ENCODE measurements around the gene IL32.

DNA sequence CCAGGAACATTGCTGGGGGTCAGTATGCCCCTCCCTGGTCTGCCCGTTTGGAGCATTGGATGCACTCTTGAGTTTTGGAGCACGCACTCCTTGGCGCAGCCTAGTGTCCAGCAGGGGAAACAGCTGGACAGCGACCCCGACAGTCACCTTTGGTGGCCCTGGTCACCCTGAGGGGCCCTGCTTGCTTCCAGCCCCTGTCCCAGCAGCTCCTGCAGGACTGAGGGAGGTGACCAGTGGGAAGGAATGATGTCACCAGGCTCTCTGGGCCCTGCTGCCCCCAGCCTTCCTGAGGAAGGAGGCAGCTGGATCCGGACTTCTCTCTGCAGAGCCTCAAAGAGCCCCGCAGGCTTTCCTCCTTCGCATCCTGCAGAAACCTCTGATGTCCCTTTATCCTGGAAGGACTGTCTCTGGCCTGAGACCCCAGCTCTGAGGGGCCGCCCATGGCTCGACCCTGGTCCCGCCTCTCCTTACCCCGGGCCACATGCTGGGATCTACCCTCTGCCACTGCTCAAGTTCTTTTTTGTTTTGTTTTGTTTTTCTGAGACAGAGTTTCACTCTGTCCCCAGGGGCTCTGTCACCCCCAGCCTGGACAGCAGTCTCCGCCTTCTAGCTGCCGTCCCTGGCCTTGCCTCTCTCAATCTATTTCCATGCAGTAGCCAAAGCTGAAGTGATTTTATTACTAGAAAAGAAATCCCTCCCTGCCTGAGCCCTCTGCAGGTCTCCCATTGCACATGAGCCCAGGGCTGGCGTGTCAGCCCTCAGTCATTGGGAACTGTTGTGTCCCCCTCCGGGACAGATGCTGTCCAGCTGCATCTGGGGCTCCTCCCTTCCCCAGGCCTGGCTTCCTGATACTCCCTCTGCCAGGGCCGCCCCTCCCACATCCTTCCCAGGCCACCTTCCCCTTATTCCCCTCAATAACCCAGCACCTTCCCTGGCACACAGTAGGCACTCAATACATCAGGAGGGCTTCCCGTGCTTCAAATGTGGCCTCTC lies 22.1 kb downstream of the IL32 start:
- TF ChIP-seq, protein P1, sequence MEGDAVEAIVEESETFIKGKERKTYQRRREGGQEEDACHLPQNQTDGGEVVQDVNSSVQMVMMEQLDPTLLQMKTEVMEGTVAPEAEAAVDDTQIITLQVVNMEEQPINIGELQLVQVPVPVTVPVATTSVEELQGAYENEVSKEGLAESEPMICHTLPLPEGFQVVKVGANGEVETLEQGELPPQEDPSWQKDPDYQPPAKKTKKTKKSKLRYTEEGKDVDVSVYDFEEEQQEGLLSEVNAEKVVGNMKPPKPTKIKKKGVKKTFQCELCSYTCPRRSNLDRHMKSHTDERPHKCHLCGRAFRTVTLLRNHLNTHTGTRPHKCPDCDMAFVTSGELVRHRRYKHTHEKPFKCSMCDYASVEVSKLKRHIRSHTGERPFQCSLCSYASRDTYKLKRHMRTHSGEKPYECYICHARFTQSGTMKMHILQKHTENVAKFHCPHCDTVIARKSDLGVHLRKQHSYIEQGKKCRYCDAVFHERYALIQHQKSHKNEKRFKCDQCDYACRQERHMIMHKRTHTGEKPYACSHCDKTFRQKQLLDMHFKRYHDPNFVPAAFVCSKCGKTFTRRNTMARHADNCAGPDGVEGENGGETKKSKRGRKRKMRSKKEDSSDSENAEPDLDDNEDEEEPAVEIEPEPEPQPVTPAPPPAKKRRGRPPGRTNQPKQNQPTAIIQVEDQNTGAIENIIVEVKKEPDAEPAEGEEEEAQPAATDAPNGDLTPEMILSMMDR (IDR thresholded peaks at IDR 0.05) = no peak
- TF ChIP-seq POLR2A (IDR thresholded peaks at IDR 0.05) (no peak), POLR2AphosphoS5 (IDR thresholded peaks at IDR 0.05) (no peak)

All from gastroesophageal sphincter (tissue), 3 donors.